GM03348 (cell line): ENCODE data around the gene GNG8.
A peak's percentile ranks its signal among the peaks of the same experiment; 100 is the strongest.

Experiments used
- DNase-seq: peaks from one replicate; pipeline ENCODE4 v3.0.0; 2012; ENCODE audit warnings: low spot score

GNG8 gene

GRCh38 chr19:46635920-46636761, at the start of gene GNG8:
Gene GNG8, minus strand, starts transcription at chr19:46636202. Its CDS starts 1,520 bp downstream, at chr19:46634682.
- no peak for DNase-seq

- DNase-seq, result no peak
Observed at GRCh38 chr19:46685189-46685588, 49.2 kb upstream of the GNG8 start.

DNA sequence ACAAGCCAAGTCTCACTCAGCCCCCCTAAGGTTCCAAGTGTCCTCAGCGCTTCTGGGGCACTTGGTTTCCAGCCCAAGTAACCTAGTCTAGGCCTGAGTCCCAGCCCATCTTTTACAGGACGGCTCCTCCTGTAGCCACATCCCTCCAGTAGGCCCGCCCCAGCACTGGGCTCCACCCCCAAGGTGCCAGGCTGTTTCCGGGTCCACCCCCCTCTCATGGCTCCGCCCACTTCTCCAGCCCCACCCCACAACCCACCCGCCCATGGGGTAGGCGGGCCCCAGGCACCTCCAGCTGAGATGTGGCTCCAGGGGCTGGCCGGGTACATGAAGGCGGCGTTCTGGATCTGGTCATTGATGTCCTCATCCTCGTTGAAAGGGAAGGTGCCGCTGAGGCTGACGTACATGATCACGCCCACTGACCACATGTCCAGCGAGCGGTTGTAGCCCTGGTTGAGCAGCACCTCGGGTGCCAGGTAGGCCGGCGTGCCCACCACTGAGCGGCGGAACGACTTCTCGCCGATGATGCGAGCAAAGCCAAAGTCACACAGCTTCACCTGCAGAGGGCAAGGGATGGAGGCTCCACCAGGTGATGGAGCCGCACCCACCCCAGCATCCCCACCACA, 42.2 kb upstream of the GNG8 start:
- peak; percentile 45 for DNase-seq

DNA sequence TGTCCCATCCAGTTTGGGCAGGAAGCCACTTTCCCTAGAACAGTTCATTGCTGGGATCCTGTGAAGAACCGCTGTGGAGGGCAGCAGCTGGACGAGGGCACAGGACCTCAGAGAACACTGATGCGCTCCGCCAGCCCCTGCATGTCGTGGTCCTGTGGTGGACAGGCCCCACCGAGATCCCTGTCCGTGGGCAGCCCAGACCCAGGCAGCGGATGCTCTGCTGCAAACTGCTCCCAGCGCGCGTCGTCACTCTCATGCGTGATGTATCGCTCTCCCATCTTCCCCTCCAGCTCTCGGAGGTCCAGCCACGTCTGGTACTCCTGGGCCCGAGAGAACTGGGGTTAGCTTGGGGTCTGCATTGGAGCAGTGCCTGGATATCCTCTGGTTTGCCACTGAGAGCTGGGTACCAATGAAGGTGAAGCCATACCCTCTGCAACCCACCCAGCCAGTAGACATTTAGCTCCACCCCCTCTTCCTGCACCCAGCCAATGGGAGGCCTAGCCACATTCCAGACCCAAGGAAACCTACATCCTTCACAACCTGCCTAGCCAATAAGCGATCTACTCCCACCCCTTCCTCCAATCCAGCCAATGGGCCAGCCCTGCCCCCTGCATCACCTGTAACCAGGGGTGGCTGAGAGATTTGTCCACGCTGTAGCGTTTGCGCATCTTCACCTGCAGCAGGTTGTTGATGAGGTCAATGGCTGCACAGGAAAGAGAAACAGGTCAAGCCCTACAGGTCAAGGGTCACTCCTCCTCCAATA, 38.6 kb upstream of the GNG8 start:
- no peak for DNase-seq

GRCh38 chr19:46670813-46671212, 34.8 kb upstream of the GNG8 start:
- DNase-seq, result peak; percentile 32

DNA sequence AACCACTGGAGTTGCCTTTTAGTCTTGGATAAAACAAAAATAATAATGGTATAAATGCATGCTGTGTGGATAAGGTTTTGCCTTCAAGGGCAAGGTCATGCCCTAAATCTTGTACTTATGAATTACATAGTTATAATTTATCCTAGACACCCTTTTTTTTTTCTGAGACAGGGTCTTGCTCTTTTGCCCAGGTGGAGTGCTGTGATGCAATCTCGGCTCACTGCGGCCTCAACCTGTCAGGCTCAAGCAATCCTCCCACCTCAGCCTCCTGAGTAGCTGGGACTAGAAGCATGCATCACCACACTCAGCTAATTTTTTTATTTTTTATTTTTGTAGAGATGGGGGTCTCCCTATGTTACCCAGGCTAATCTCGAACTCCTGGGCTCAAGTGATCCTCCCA, 32.7 kb upstream of the GNG8 start:
- DNase-seq, result no peak

DNA sequence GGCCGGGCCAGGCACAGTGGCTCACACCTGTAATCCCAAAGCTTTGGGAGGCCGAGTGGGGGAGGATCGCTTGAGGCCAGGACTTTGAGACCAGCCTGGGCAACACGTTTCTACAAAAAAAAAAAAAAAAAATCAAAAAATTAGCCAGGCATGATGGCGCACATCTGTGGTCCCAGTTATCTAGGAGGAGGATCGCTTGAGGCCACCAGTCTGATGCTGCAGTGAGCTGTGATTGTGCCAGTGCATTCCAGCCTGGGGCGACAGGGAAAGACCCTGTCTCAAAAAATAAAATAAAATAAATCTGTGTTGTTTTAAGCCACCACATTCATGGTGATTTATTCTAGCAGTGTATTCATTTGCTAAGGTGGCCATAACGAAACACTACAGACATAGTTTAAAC, 29.1 kb upstream of the GNG8 start:
- no peak for DNase-seq

DNA sequence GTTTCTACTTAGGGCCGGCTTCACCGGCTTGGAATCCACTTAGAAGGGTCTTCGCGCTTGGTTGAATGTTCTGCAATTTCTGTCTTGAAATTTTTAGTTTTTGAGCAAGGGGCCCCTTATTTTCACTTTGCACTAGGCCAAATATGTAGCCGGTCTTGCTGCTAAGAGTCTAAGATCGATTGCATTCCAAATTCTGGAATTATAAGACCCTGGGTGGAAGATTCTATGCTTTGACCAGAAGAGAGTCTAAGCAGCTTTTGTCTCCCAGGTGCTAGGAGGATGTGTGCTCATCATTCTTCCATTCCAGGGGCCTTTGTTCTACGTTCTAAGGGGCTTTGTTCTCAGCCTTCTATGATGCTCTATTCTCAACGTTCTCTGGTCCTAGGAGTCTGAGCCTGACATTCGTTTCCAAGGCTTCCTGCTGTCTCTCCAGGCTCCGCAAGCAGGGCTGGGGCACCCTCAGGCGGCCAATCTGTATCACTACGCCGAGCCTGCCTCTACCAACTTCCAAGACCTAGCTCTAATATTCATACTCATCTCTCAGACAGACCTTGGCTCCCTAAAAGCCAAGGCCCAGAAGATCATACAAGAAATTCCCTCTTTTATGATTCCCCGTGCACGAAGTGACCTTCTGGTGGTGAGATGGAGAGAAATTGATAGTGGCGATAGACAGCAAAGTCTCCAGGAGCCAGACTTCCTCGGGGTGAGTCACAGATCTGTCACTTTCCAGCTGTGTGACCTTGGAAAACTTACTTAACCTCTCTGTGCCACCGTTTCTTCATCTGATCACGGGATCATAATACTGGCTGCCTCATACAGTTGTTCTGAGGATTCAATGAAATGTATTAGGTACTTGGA, 26.0 kb upstream of the GNG8 start:
- DNase-seq, result peak; percentile 89

- peak; percentile 100 for DNase-seq
Observed at GRCh38 chr19:46661020-46661731, 25.2 kb upstream of the GNG8 start, which contains the start of gene DACT3. Gene DACT3, minus strand, starts transcription at chr19:46661182. Its CDS starts 118 bp downstream, at chr19:46661064.

DNA sequence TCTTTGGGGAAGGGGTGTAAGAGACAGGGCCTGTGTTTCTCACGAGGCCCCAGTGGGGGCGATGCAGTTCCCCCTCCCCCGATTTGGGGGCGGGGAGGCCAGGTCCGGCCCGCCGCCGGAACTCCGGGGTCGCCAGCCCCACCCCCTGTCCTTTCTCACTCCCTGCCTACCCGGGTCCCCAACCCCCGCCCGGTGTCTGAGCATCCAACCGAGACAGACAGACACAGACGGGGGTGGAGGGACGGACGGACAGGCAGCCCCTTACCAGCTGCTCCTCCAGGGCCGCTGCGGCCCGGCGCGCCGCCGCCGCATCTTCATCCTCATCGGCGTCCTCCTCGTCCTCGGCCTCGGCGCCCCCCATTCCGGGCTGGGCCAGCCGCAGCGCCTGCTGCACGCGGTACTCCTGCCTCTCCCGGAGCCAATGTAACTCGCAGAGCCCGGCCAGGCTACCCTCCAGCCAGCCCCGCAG, 24.6 kb upstream of the GNG8 start:
- DNase-seq, result no peak

GRCh38 chr19:46660008-46660517, 24.1 kb upstream of the GNG8 start:
- peak; percentile 35 for DNase-seq

GRCh38 chr19:46659151-46660007, 23.4 kb upstream of the GNG8 start:
- peak; percentile 61 for DNase-seq

- DNase-seq, result no peak
Observed at GRCh38 chr19:46656541-46656940, 20.5 kb upstream of the GNG8 start.

DNA sequence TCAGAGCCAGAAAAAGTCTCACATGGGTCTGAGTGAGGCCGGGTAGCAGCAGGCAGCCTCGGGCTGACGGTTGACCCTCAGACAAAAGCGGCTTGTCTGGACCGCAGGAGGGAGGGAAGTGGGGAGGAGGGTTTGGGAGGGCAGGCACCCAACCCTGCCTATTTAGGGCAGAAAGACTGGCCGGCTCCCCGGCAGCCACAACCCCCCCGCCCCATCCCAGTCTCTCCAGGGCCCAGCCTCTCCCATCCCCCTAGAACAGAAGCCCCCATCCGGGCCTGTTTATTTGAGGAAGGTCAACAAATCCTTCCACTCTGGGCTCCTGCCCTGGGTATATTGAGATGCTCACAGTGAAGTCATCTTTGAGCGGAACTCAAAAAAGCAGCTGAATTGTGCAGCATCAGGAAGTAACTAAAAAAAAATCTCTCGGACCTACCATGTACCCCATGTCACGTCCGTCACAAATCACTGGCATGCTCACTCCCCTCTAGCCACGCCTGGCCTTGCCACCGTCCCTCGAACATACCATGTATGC, 18.7 kb upstream of the GNG8 start:
- DNase-seq, result no peak

- no peak for DNase-seq
Observed at GRCh38 chr19:46650445-46650844, 14.4 kb upstream of the GNG8 start.

DNA sequence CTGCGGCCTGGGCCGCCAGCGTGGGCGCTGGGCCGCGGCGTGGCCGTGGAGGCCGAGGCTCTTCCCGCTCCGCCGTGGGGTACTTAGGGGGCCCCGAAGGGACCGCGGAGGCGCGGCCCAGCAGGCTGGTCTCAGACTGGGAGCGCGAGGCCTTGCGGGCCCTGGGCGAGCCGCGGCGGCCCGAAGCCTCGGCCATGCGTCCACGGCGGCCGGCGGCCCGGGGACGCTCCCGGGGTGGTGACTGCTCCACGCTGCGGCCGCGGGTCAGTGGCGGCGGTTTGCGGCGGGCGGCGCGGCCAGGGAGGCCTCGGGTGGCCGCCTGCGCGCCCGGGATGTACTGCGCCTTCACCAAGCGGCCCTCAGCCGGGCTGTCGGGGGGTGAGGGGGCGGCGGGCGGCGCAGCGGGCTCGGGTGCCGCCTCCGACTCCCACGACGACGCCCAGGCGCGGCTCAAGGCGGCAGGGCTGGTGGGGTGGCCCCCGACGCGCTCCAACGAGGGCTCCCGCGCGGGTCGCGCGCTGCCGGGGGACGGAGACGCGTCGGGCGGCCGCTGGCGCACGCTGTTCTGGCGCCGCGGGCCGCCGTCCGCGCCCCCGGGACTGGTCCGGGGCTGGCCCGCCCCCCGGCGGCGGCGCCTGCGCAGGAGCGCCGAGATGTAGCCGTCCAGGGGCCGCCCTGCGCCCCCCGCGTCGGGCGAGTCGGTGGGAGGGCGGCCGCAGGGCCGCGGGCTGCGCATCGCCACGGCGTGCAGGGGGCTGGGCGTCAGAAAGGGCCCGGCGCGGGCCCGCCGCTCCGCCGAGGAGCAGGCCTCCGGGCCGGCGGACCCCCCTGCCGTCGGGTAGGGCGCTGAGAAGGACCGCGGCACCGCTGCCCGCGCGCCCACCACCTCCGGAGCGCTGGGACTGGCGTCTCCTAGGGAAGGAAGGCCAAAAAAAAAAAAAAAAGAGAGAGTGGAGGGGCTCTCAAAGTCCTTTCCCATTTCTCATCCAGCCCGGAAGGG, 13.3 kb upstream of the GNG8 start:
- DNase-seq, result no peak

DNA sequence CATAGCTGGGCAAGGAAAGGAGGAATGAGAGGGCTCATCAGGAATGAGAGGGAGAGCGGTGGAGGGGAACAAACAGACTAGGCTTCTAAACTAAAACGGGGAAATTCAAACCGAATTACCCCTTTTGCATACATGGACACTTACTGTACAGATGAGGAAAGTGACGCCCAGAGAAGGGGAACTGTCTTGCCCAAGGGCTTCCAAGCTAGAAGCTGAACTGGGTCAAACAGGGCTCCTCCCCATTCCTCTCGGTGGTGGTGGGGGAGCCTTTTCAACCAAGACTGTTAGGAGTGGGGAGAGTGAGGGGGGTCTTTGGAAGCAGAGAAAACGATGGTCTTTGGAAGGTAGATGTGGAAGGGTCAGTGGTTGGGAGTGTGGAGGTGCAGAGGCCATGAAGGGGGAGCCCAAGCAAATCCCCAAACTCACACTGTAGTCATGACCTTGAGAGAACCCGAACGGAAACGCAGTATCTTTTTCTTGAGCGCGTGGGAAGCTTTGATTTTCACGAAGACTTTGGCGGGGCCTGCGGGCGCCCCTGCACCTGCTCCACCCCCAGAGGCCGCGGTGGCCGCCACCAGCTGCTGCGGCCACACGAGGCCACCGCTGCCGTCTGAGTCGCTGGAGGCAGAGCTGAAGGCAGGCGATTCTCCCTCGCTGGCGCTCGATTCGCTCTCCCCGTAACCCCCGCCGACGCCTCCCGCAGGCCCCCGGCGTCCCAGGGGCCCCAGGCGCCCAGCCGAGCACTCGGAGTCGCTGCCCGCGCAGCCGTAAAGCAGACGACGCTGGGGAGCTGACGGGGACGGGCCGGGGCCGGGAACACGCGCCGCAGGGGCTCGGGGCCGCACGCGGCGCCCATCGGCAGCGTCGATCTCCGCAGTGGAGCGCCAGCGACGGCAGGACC, 12.3 kb upstream of the GNG8 start:
- DNase-seq, result no peak
